Sciatic nerve (tissue), 1 donor: ENCODE data around the gene GOLGA6L26. TPM values are rescaled to one million over a fixed set of nuclear protein-coding genes. Genes with fewer than 3 reads are reported as not detected.

Source experiments
- total RNA-seq: library from RNA; stranded (reverse); fragmentation: NEBNext Ultra II Directional; extraction: Animal tissue kit (Norgen Biotek cat#: 25700); gene quantifications from one replicate; pipeline ENCODE4 v1.2.1, GENCODE V29; 2021
- donor health status: DM: no; HTN: no; CAD: no.

Gene GOLGA6L26
- total RNA-seq, 1 donor from 2014 or later: not detected

Other genes starting within 250 kb of the GOLGA6L26 start
- gene GOLGA6L1, start 197.4 kb downstream of the GOLGA6L26 start, total RNA-seq: not detected
- gene GOLGA8S, start 20.6 kb upstream of the GOLGA6L26 start, total RNA-seq: 1.5 TPM
- not detected for gene GOLGA6L2, start 113.0 kb upstream of the GOLGA6L26 start, total RNA-seq
- 2.3 TPM for gene MKRN3, start 231.5 kb upstream of the GOLGA6L26 start, total RNA-seq